ENCODE measurements around the gene PPP1R14C. TPM values are rescaled to one million over a fixed set of nuclear protein-coding genes. Genes with fewer than 3 reads are reported as not detected.

The PPP1R14C gene
- total RNA-seq, 1 donor = 3.6 TPM

- no peak for TF ChIP-seq CTCF (IDR thresholded peaks at IDR 0.05; ENCODE audit: extremely low read depth, low read depth, low read length)
- no peak overlapping the region for H3K4me2 ChIP-seq (ENCODE audit: insufficient read depth, low read length)
- no peaks in the 10 kb centered on the region for H3K9me3 ChIP-seq (ENCODE audit: low read depth, low read length)
- peaks cover 24% of the 10 kb centered on the region for H3K27me3 ChIP-seq (ENCODE audit: insufficient read depth, low read length)
- no peak overlapping the region for H3K4me3 ChIP-seq (ENCODE audit: insufficient read depth, low read length)
- H3K4me1 ChIP-seq (ENCODE audit: insufficient read depth, low read length) = no peaks in the 10 kb centered on the region
- H2AFZ ChIP-seq (ENCODE audit: low read length) = no peak overlapping the region
- DNase-seq (ENCODE audit: insufficient read length, low spot score, missing footprints) = no peak
- no peaks in the 10 kb centered on the region for H3K79me2 ChIP-seq (ENCODE audit: insufficient read depth, low read length)
- no peaks in the 10 kb centered on the region for H4K20me1 ChIP-seq (ENCODE audit: insufficient read depth, low read length)
- H3K36me3 ChIP-seq (ENCODE audit: insufficient read depth, low read length) = no peaks in the 10 kb centered on the region
- H3K27ac ChIP-seq (ENCODE audit: low read depth, low read length) = no peak overlapping the region
Observed at GRCh38 chr6:150099953-150100352, 42.9 kb upstream of the PPP1R14C start.

- Histone ChIP-seq H3K27ac (ENCODE audit: low read depth, low read length) (no peak overlapping the region), H3K4me3 (ENCODE audit: insufficient read depth, low read length) (no peak overlapping the region), H3K4me2 (ENCODE audit: insufficient read depth, low read length) (no peak overlapping the region), H2AFZ (ENCODE audit: low read length) (no peak overlapping the region), H3K4me1 (ENCODE audit: insufficient read depth, low read length) (no peaks in the 10 kb centered on the region), H4K20me1 (ENCODE audit: insufficient read depth, low read length) (no peaks in the 10 kb centered on the region), H3K36me3 (ENCODE audit: insufficient read depth, low read length) (no peaks in the 10 kb centered on the region), H3K27me3 (ENCODE audit: insufficient read depth, low read length) (peaks cover 16% of the 10 kb centered on the region), H3K9me3 (ENCODE audit: low read depth, low read length) (no peaks in the 10 kb centered on the region), H3K79me2 (ENCODE audit: insufficient read depth, low read length) (no peaks in the 10 kb centered on the region)
- DNase-seq (ENCODE audit: insufficient read length, low spot score, missing footprints) = no peak
- no peak for TF ChIP-seq CTCF (IDR thresholded peaks at IDR 0.05; ENCODE audit: extremely low read depth, low read depth, low read length)
Observed at GRCh38 chr6:150100745-150101144, 42.1 kb upstream of the PPP1R14C start.

- H3K9me3 ChIP-seq (ENCODE audit: low read depth, low read length) = no peaks in the 10 kb centered on the region
- no peaks in the 10 kb centered on the region for H3K4me1 ChIP-seq (ENCODE audit: insufficient read depth, low read length)
- H3K79me2 ChIP-seq (ENCODE audit: insufficient read depth, low read length) = no peaks in the 10 kb centered on the region
- no peak overlapping the region for H3K27ac ChIP-seq (ENCODE audit: low read depth, low read length)
- no peak for DNase-seq (ENCODE audit: insufficient read length, low spot score, missing footprints)
- no peak for TF ChIP-seq CTCF (IDR thresholded peaks at IDR 0.05; ENCODE audit: extremely low read depth, low read depth, low read length)
- no peaks in the 10 kb centered on the region for H4K20me1 ChIP-seq (ENCODE audit: insufficient read depth, low read length)
- no peak overlapping the region for H3K4me3 ChIP-seq (ENCODE audit: insufficient read depth, low read length)
- H3K27me3 ChIP-seq (ENCODE audit: insufficient read depth, low read length) = no peaks in the 10 kb centered on the region
- no peaks in the 10 kb centered on the region for H3K36me3 ChIP-seq (ENCODE audit: insufficient read depth, low read length)
- no peak overlapping the region for H2AFZ ChIP-seq (ENCODE audit: low read length)
- no peak overlapping the region for H3K4me2 ChIP-seq (ENCODE audit: insufficient read depth, low read length)
Observed at GRCh38 chr6:150102750-150103270, 40.0 kb upstream of the PPP1R14C start.

GRCh38 chr6:150112233-150112632 lies 30.6 kb upstream of the PPP1R14C start:
- H3K36me3 ChIP-seq (ENCODE audit: insufficient read depth, low read length) = no peaks in the 10 kb centered on the region
- no peak overlapping the region for H3K4me3 ChIP-seq (ENCODE audit: insufficient read depth, low read length)
- no peak for DNase-seq (ENCODE audit: insufficient read length, low spot score, missing footprints)
- H3K79me2 ChIP-seq (ENCODE audit: insufficient read depth, low read length) = no peaks in the 10 kb centered on the region
- H3K9me3 ChIP-seq (ENCODE audit: low read depth, low read length) = no peaks in the 10 kb centered on the region
- TF ChIP-seq CTCF (IDR thresholded peaks at IDR 0.05; ENCODE audit: extremely low read depth, low read depth, low read length) = no peak
- no peak overlapping the region for H3K4me2 ChIP-seq (ENCODE audit: insufficient read depth, low read length)
- no peaks in the 10 kb centered on the region for H3K4me1 ChIP-seq (ENCODE audit: insufficient read depth, low read length)
- no peaks in the 10 kb centered on the region for H4K20me1 ChIP-seq (ENCODE audit: insufficient read depth, low read length)
- H3K27ac ChIP-seq (ENCODE audit: low read depth, low read length) = no peak overlapping the region
- peaks cover 12% of the 10 kb centered on the region for H3K27me3 ChIP-seq (ENCODE audit: insufficient read depth, low read length)
- no peak overlapping the region for H2AFZ ChIP-seq (ENCODE audit: low read length)
